H1 (cell line): ENCODE data around the gene TDRKH.

Source experiments
- CEBPB ChIP-seq: IDR thresholded peaks from 2 replicates; pipeline ENCODE4 v1.6.1; 2012; ENCODE audit warnings: low read depth, low read length
- CHD2 ChIP-seq: IDR thresholded peaks from 2 replicates; pipeline ENCODE4 v1.6.1; 2012; ENCODE audit warnings: low read length, improper control_type of control experiment
- JUN ChIP-seq: IDR thresholded peaks from 2 replicates; pipeline ENCODE4 v1.6.1; 2011; ENCODE audit warnings: low read depth, mild to moderate bottlenecking, improper control_type of control experiment, low read length
- MAFK ChIP-seq: IDR thresholded peaks from 2 replicates; pipeline ENCODE4 v1.6.1; 2012; ENCODE audit warnings: low read depth, mild to moderate bottlenecking, improper control_type of control experiment, low read length
- NANOG ChIP-seq: IDR thresholded peaks from 2 replicates; pipeline ENCODE4 v1.6.1; 2011; ENCODE audit warnings: low read length, low read depth, mild to moderate bottlenecking, inconsistent platforms; ENCODE audit not compliant: insufficient read depth, poor library complexity, severe bottlenecking
- POLR2A ChIP-seq, 2 experiments: IDR thresholded peaks; 1 replicate in 1 of 2; 2 replicates in 1 of 2; pipeline ENCODE4 v1.6.1; 2011; ENCODE audit warnings: low read depth in 2 of 2, low read length in 2 of 2, mild to moderate bottlenecking in 2 of 2; ENCODE audit errors: control extremely low read depth in 1 of 2
- YY1 ChIP-seq: IDR thresholded peaks from 2 replicates; pipeline ENCODE4 v1.6.1; 2011; ENCODE audit warnings: low read depth, mild to moderate bottlenecking, low read length
- TF ChIP-seq, protein P1 (sequence below), 3 experiments: IDR thresholded peaks; 1 replicate in 2 of 3; 2 replicates in 1 of 3; pipeline versions ENCODE4 v1.5.1 to v1.6.1; 2011; ENCODE audit warnings: low read length in 3 of 3, mild to moderate bottlenecking in 3 of 3, inconsistent platforms in 2 of 3, low read depth in 1 of 3, moderate library complexity in 1 of 3; ENCODE audit not compliant: insufficient read depth in 1 of 3; ENCODE audit errors: control extremely low read depth in 1 of 3
- TF ChIP-seq, protein P2 (sequence below): IDR thresholded peaks from 2 replicates; pipeline ENCODE4 v1.6.1; 2011; ENCODE audit warnings: low read depth, mild to moderate bottlenecking, low read length; ENCODE audit not compliant: insufficient read depth

DNA sequence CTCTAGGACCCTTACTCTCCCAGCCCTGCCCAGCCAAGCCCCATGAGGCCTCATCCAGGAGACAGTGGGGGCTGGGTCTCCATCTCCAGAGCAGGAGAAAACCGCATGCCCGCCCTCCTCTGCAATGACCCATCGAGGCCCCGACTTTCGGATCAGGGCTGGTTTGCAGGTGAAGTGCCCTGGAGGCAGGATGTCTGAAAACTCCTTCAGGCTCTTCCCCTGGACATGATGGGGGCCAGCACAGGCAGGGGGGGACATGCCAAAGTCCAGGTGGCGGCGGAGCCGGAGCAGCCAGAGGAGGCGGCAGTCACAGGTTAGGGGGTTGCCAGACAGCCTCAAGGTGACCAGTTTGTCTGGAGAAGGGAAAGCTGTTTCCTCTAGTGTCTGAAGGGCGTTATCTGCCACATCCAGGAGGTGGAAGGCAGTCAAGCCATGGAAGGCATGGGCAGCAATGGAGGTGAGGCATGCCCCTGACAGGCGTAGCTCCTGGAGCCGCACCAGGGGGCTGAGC is 11.1 kb upstream of the TDRKH start:
- no peak for TF ChIP-seq NANOG
- TF ChIP-seq, protein P1, sequence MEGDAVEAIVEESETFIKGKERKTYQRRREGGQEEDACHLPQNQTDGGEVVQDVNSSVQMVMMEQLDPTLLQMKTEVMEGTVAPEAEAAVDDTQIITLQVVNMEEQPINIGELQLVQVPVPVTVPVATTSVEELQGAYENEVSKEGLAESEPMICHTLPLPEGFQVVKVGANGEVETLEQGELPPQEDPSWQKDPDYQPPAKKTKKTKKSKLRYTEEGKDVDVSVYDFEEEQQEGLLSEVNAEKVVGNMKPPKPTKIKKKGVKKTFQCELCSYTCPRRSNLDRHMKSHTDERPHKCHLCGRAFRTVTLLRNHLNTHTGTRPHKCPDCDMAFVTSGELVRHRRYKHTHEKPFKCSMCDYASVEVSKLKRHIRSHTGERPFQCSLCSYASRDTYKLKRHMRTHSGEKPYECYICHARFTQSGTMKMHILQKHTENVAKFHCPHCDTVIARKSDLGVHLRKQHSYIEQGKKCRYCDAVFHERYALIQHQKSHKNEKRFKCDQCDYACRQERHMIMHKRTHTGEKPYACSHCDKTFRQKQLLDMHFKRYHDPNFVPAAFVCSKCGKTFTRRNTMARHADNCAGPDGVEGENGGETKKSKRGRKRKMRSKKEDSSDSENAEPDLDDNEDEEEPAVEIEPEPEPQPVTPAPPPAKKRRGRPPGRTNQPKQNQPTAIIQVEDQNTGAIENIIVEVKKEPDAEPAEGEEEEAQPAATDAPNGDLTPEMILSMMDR (IDR thresholded peaks at IDR 0.05; ENCODE audit: control extremely low read depth in 1 of 3, insufficient read depth in 1 of 3, low read depth in 1 of 3, low read length in 3 of 3), result no peak
- no peak for TF ChIP-seq YY1
- TF ChIP-seq CEBPB, result no peak
- no peak for TF ChIP-seq POLR2A (IDR thresholded peaks at IDR 0.05; ENCODE audit: control extremely low read depth in 1 of 2, low read depth in 2 of 2, low read length in 2 of 2)
- TF ChIP-seq, protein P2, sequence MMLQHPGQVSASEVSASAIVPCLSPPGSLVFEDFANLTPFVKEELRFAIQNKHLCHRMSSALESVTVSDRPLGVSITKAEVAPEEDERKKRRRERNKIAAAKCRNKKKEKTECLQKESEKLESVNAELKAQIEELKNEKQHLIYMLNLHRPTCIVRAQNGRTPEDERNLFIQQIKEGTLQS, result no peak
- no peak for TF ChIP-seq MAFK
- TF ChIP-seq CHD2, result no peak
- no peak for TF ChIP-seq JUN
